DND-41 (cell line): ENCODE measurements around the gene FASTK.
A peak's percentile ranks its signal among the peaks of the same experiment; 100 is the strongest.

Experiments used
- ATAC-seq: fragments of 200-7000 bp; cut with Tn5 transposase; 3 replicates; pipeline ENCODE4 v1.9.1; 2021; ENCODE audit warnings: low read depth; ENCODE audit not compliant: insufficient read depth
- DNase-seq: peaks from one replicate; pipeline ENCODE4 v3.0.0-alpha.2; 2020
- H2AFZ ChIP-seq: 2 replicates; pipeline ENCODE4 v1.6.0; 2012; ENCODE audit warnings: low read depth, low read length
- H3K27ac ChIP-seq: 2 replicates; pipeline ENCODE4 v1.5.1; 2012; ENCODE audit warnings: low read length, inconsistent platforms
- H3K27me3 ChIP-seq: fragments of 200-600 bp; sonication (generic); 2 replicates; pipeline ENCODE4 v1.6.0; 2012; ENCODE audit warnings: low read length, mild to moderate bottlenecking, inconsistent platforms; ENCODE audit not compliant: insufficient read depth, poor library complexity
- H3K36me3 ChIP-seq: 2 replicates; pipeline ENCODE4 v1.5.1; 2012; ENCODE audit warnings: low read length, inconsistent platforms; ENCODE audit not compliant: insufficient read depth
- H3K4me1 ChIP-seq: 2 replicates; pipeline ENCODE4 v1.5.1; 2012; ENCODE audit warnings: mild to moderate bottlenecking, low read length; ENCODE audit not compliant: insufficient read depth
- H3K4me2 ChIP-seq: 2 replicates; pipeline ENCODE4 v1.6.0; 2012; ENCODE audit warnings: mild to moderate bottlenecking, moderate library complexity, low read length, inconsistent platforms; ENCODE audit not compliant: insufficient read depth
- H3K4me3 ChIP-seq, 2 experiments: fragments of 200-600 bp in 1 of 2; shearing (Covaris generic) in 1 of 2; 2 replicates each; pipeline ENCODE4 v1.5.1; 2012 to 2016; ENCODE audit warnings: inconsistent platforms in 2 of 2, low read length in 2 of 2, mild to moderate bottlenecking in 2 of 2, low read depth in 1 of 2, moderate library complexity in 1 of 2
- H3K79me2 ChIP-seq: 2 replicates; pipeline ENCODE4 v1.6.0; 2012; ENCODE audit warnings: low read length, inconsistent platforms; ENCODE audit not compliant: insufficient read depth
- H3K9ac ChIP-seq: 2 replicates; pipeline ENCODE4 v1.6.0; 2012; ENCODE audit warnings: low read depth, mild to moderate bottlenecking, inconsistent platforms, low read length, moderate library complexity
- H3K9me3 ChIP-seq: 2 replicates; pipeline ENCODE4 v1.5.1; 2012; ENCODE audit warnings: low read length, moderate library complexity, mild to moderate bottlenecking, inconsistent platforms; ENCODE audit not compliant: insufficient read depth, severe bottlenecking
- H4K20me1 ChIP-seq: 2 replicates; pipeline ENCODE4 v1.6.0; 2012; ENCODE audit warnings: low read length; ENCODE audit not compliant: insufficient read depth
- CTCF ChIP-seq: IDR thresholded peaks from 2 replicates; pipeline ENCODE4 v1.5.1; 2012; ENCODE audit warnings: borderline replicate concordance, low read length, moderate library complexity, mild to moderate bottlenecking; ENCODE audit not compliant: poor library complexity, severe bottlenecking; ENCODE audit errors: extremely low read depth
- EZH2 ChIP-seq: IDR thresholded peaks from 3 replicates; pipeline ENCODE4 v1.6.1; 2012; ENCODE audit warnings: borderline replicate concordance, low read depth, mild to moderate bottlenecking, moderate library complexity, low read length, inconsistent platforms; ENCODE audit not compliant: severe bottlenecking

FASTK gene

GRCh38 chr7:151057506-151057988, 23.1 kb downstream of the FASTK start, which contains the start of gene CDK5:
Gene CDK5 (minus strand): TSS chr7:151057897. CDS start chr7:151057848, 49 bp downstream.
- peaks cover 36% of the 10 kb centered on the region for H3K79me2 ChIP-seq
- H3K9me3 ChIP-seq = no peaks in the 10 kb centered on the region
- DNase-seq = no peak
- H4K20me1 ChIP-seq = peaks cover 29% of the 10 kb centered on the region
- H3K36me3 ChIP-seq = peaks cover 16% of the 10 kb centered on the region
- TF ChIP-seq EZH2 = no peak
- no peak for TF ChIP-seq CTCF
- H3K4me1 ChIP-seq = peaks cover 53% of the 10 kb centered on the region
- peak; percentile 20 for ATAC-seq
- peak within 1 kb of the TSS; percentile 96 for H3K4me2 ChIP-seq
- H3K27ac ChIP-seq = peak within 1 kb of the TSS; percentile 92
- H3K27me3 ChIP-seq = no peaks in the 10 kb centered on the region
- peak within 1 kb of the TSS; percentile 84 to 85 for H3K4me3 ChIP-seq
- H3K9ac ChIP-seq = peak within 1 kb of the TSS; percentile 68
- peak within 1 kb of the TSS; percentile 92 for H2AFZ ChIP-seq

- Histone ChIP-seq H3K36me3 (peaks cover 10% of the 10 kb centered on the region), H3K9me3 (no peaks in the 10 kb centered on the region), H3K9ac (peak overlapping the region; percentile 68), H3K27ac (peak overlapping the region; percentile 92), H3K4me1 (peaks cover 53% of the 10 kb centered on the region), H2AFZ (peak overlapping the region; percentile 85), H3K79me2 (peaks cover 30% of the 10 kb centered on the region), H3K4me2 (peak overlapping the region; percentile 96), H3K27me3 (no peaks in the 10 kb centered on the region), H4K20me1 (peaks cover 29% of the 10 kb centered on the region), H3K4me3 (peak overlapping the region; percentile 62 to 85)
- TF ChIP-seq EZH2 (no peak), CTCF (no peak)
- no peak for DNase-seq
- no peak for ATAC-seq
Measured at GRCh38 chr7:151056666-151057505, 23.7 kb downstream of the FASTK start.

GRCh38 chr7:151056283-151056665, 24.3 kb downstream of the FASTK start:
- H2AFZ ChIP-seq = no peak overlapping the region
- H3K27ac ChIP-seq = no peak overlapping the region
- TF ChIP-seq CTCF (no peak), EZH2 (no peak)
- H4K20me1 ChIP-seq = peaks cover 27% of the 10 kb centered on the region
- H3K4me2 ChIP-seq = peak overlapping the region; percentile 96
- ATAC-seq (no peak), DNase-seq (no peak)
- no peaks in the 10 kb centered on the region for H3K27me3 ChIP-seq
- peaks cover 53% of the 10 kb centered on the region for H3K4me1 ChIP-seq
- H3K79me2 ChIP-seq = peaks cover 24% of the 10 kb centered on the region
- no peak overlapping the region for H3K9ac ChIP-seq
- peaks cover 4% of the 10 kb centered on the region for H3K36me3 ChIP-seq
- no peaks in the 10 kb centered on the region for H3K9me3 ChIP-seq
- peak overlapping the region in 1 of 2 experiments; percentile 85; a peak in 1 of 4 replicates for H3K4me3 ChIP-seq
